Muscle of leg (tissue), 11 donors: ENCODE data around the gene BMPR2. TPM values are rescaled to one million over a fixed set of nuclear protein-coding genes. Genes with fewer than 3 reads are reported as not detected.
"Not testable (repeated sequence)": the region's sequence is repeated elsewhere in the genome, so short reads cannot be mapped to it uniquely, and the experiment has no call there.

Experiments
- DNase-seq: peaks from one replicate; pipeline ENCODE4 v3.0.0; 2013
- H3K27ac ChIP-seq: one replicate; pipeline ENCODE4 v1.5.1; 2013; ENCODE audit warnings: mild to moderate bottlenecking, low read length, control low read depth
- H3K27me3 ChIP-seq: one replicate; pipeline ENCODE4 v1.6.1; 2013; ENCODE audit warnings: low read length; ENCODE audit not compliant: control insufficient read depth, insufficient read depth
- H3K36me3 ChIP-seq: one replicate; pipeline ENCODE4 v1.6.1; 2013; ENCODE audit warnings: low read length; ENCODE audit not compliant: control insufficient read depth, insufficient read depth
- H3K4me1 ChIP-seq: one replicate; pipeline ENCODE4 v1.6.1; 2013; ENCODE audit warnings: low read length; ENCODE audit not compliant: control insufficient read depth, insufficient read depth
- H3K4me3 ChIP-seq: one replicate; pipeline ENCODE4 v1.5.1; 2013; ENCODE audit warnings: low read length, control low read depth
- H3K9me3 ChIP-seq: replicated peaks from 2 replicates; pipeline ENCODE4 v1.6.1; 2013; ENCODE audit warnings: low read depth, low read length; ENCODE audit not compliant: control insufficient read depth
- WGBS: methylation state at CpG from one replicate; pipeline ENCODE4 v1.1.5; 2013; ENCODE audit warnings: missing lambda C conversion rate; ENCODE audit not compliant: insufficient coverage; 5-methylcytosine and 5-hydroxymethylcytosine counted together
- polyA plus RNA-seq, 8 donors: library from polyadenylated mRNA; unstranded; fragments of 120-200 nt; gene quantifications; one replicate each; pipeline versions ENCODE4 v1.2.1 to v1.2.3, GENCODE V29; 2013; ENCODE audit warnings: inconsistent platforms in 1 of 8, low replicate concordance in 1 of 8; ENCODE audit not compliant: insufficient read length in 8 of 8, insufficient read depth in 1 of 8
- total RNA-seq: library from RNA; stranded (reverse); fragments of 120-200 nt; gene quantifications from one replicate; pipeline ENCODE4 v1.2.4, GENCODE V29; 2013

The BMPR2 gene
- total and polyA plus RNA-seq, 9 donors, result 18.9 to 48.6 (median 34.3) TPM

DNA sequence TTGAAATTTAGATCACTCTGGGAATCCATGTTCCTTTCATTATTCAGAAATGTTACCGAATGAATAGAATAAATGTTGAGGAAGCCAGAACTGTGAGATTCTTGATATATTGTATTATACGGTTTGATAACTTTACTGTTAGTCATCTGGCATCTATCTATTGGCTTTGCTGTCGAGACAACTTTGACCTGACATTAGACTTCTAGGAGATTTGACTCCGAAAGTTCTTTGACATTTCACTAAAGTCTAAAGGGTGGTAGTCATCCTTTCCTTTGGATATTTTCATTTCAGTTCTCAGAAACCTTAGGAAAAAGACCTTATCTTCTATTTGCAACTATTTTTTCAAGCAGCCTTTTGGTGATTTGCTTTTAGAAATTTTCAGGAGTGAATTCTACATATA is 1.9 kb downstream of the BMPR2 start:
- Histone ChIP-seq H3K4me1 (peaks cover 17% of the 10 kb centered on the region), H3K36me3 (no peaks in the 10 kb centered on the region), H3K4me3 (peak overlapping the region; percentile 99), H3K27me3 (no peaks in the 10 kb centered on the region), H3K27ac (peak overlapping the region; percentile 99), H3K9me3 (no peaks in the 10 kb centered on the region)
- peak; percentile 24 for DNase-seq
- no CpG with 5 or more reads among the region's 4 CpGs for WGBS

DNA sequence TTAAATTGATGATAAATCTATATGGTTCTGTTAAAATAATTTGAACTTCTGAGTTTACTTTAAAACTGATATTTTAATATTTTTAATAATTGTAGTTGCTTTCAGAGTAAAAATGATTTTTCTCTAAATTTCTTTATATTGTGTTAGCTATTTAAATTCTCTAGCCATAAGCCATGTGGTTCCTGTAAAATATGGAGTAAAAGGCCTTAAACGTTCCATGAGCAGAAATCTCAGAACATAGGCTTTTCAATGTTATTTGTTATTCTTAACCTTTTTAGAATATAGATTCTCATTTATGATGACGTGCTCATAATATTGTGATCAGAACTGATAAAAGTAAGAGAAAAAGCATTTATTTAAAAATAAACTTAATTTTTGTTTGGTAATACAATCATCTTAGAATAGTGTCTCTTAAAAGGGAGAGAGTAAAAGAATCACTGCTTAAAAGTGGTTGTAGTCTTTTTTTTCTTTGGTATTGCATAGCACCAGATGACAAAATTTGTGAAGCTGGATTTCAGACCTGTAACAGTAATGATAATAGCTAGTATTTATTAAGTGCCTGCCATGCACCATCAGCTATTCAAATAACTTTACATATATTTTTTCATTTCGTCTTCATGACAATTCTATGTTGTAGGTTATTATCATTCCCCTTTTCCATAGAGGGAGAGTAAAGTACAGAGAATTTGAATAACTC is 2.7 kb downstream of the BMPR2 start:
- WGBS, result no CpG with 5 or more reads among the region's 3 CpGs
- H3K4me3 ChIP-seq, result peak overlapping the region; percentile 99
- peaks cover 17% of the 10 kb centered on the region for H3K4me1 ChIP-seq
- H3K9me3 ChIP-seq, result no peaks in the 10 kb centered on the region
- H3K36me3 ChIP-seq, result no peaks in the 10 kb centered on the region
- H3K27me3 ChIP-seq, result no peaks in the 10 kb centered on the region
- peak; percentile 29 for DNase-seq
- H3K27ac ChIP-seq, result peak overlapping the region; percentile 99

DNA sequence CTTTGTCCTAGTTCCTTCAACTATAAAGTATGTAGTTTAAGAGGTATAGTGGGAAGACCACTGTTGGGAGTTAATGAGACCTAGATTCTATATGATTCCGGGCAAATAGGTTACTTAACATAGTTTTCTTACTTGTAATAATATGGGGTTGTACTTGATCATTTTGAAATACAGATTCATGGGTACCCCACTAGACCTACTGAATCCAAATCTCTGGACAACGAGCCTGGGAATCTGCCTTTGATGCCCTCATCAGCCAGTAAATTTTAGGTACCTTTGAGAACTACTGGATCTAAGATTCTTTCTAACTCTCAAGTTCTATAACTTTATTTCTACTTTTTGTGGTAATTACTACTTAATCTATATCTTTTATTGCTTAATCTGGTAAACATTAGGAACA is 6.6 kb downstream of the BMPR2 start:
- peaks cover 11% of the 10 kb centered on the region for H3K4me1 ChIP-seq
- H3K9me3 ChIP-seq, result no peaks in the 10 kb centered on the region
- no peaks in the 10 kb centered on the region for H3K36me3 ChIP-seq
- WGBS, result no CpG with 5 or more reads among the region's 2 CpGs
- H3K4me3 ChIP-seq, result no peak overlapping the region
- no peaks in the 10 kb centered on the region for H3K27me3 ChIP-seq
- no peak for DNase-seq
- H3K27ac ChIP-seq, result no peak overlapping the region

DNA sequence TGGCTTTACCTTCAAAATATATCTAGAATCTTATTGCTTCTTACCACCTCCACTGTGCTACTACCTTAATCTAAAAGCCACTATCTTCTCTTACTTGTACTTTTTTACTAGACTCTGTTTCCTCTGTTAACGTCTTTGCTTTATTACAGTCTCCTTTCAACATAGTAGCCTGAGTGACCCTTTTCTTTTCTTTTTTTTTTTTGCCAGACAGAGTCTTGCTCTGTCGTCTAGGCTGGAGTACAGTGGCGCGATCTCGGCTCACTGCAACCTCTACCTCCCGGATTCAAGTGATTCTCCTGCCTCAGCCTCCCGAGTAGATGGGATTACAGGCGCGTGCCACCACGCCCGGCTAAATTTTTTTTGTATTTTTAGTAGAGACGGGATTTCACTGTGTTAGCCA is 10.4 kb downstream of the BMPR2 start:
- 86% methylated on average over 9 of the region's 12 CpGs for WGBS
- not testable (repeated sequence) for H3K27ac ChIP-seq, H3K4me3 ChIP-seq, H3K27me3 ChIP-seq, H3K4me1 ChIP-seq, H3K9me3 ChIP-seq, H3K36me3 ChIP-seq, DNase-seq

DNA sequence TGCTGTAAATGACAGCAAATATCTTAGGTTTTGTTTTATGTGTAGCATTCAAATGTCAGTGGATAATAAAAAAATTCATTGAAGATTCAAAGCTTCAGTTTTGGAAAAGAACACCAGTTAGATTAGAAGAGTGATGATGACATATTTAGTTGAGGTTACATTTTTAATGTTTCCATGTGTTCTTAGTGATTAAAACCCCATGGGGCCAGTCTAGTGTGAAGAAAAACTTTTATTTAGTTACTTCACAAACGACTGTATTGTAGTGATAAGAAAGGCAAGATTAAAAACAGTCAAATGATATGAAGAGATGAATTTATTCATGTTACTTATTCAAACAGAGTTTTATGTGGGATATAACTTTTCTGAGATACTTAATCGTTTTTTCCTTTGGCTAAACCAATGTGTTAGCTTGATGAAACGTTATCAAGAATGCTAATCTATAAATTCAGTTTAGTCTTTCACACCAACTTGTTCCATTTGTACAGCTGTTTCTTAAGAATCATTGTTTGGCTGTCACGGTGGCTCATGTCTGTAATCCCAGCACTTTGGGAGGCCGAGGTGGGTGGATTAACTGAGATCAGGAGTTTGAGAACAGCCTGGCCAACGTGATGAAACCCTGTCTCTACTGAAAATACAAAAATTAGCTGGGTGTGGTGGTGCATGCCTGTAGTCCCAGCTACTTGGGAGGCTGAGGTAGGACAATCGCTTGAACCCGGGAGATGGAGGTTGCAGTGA is 11.6 kb downstream of the BMPR2 start:
- no peak for DNase-seq
- no peaks in the 10 kb centered on the region for H3K9me3 ChIP-seq
- H3K4me3 ChIP-seq, result no peak overlapping the region
- H3K4me1 ChIP-seq, result no peaks in the 10 kb centered on the region
- no peaks in the 10 kb centered on the region for H3K36me3 ChIP-seq
- H3K27ac ChIP-seq, result no peak overlapping the region
- H3K27me3 ChIP-seq, result no peaks in the 10 kb centered on the region
- WGBS, result 71% methylated on average over 3 of the region's 8 CpGs

DNA sequence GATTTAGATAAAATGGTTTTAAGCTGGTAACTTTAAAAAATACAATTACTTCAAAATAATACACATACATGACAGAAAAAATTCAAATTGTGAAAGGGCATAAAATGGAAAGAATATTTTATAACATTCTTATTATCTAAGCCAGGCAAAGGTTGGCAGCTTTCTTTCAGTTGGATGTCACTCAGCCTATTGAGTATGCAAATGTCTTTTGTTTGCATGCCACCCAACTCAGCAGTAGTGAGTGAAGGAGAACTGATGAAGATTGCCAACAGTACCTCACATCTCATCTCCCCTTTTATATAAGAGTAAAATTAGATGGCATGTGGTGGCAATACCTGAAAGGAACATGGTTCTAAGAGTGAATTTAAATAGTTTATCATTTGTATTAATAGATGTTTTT is 24.8 kb downstream of the BMPR2 start:
- no peaks in the 10 kb centered on the region for H3K4me1 ChIP-seq
- no peak overlapping the region for H3K4me3 ChIP-seq
- no peak for DNase-seq
- H3K27ac ChIP-seq, result no peak overlapping the region
- H3K9me3 ChIP-seq, result no peaks in the 10 kb centered on the region
- H3K36me3 ChIP-seq, result no peaks in the 10 kb centered on the region
- H3K27me3 ChIP-seq, result no peaks in the 10 kb centered on the region

DNA sequence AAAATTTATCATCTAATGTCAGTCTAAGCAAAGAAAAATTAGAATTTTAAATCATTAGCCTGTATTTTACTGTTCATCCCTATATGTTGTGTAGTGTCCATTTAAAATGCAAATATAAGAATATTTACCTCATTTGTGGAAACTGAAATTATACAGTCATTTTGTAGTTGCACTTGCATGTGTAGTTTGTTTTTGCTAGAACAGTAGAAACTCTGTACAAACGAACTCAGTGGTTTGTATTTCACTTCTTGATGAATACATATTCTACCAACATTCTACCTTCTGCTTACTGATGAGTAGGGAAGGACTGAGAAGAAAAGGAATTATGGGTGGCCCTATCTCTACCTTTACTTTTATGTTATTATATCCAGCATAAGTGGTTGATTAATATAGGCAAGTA is 29.7 kb downstream of the BMPR2 start:
- Histone ChIP-seq H3K9me3 (no peaks in the 10 kb centered on the region), H3K4me3 (no peak overlapping the region), H3K27me3 (no peaks in the 10 kb centered on the region), H3K27ac (no peak overlapping the region), H3K4me1 (no peaks in the 10 kb centered on the region), H3K36me3 (no peaks in the 10 kb centered on the region)
- DNase-seq, result no peak
- WGBS, result no CpG with 5 or more reads among the region's 1 CpG

DNA sequence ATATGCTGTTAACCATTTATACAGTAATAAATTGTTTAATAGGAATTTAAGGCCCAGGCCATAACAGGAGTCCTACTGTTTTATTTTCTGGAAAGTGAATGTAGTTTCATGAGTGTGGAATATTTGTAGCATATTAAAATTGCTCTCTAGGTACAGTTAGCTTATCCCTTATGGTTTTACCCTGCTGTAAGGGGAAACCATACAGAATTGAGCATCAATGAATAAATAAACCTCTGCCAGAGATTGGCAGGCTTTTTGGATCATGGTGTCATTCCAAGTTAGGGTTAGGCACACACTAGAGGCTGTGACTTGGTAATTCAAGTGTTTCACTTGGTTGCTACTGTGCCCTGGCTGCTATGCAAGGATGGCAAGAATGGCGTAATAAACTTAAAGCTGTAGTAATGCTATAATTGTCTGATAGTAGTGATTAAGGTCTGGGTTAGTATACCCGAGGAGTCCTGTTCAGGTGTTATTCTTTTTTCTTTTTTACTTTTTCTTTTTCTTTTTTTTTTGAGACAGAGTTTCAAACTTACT is 30.4 kb downstream of the BMPR2 start:
- Histone ChIP-seq H3K27me3 (no peaks in the 10 kb centered on the region), H3K27ac (no peak overlapping the region), H3K36me3 (no peaks in the 10 kb centered on the region), H3K4me3 (no peak overlapping the region), H3K9me3 (no peaks in the 10 kb centered on the region), H3K4me1 (no peaks in the 10 kb centered on the region)
- DNase-seq, result no peak
- WGBS, result no CpG with 5 or more reads among the region's 2 CpGs

DNA sequence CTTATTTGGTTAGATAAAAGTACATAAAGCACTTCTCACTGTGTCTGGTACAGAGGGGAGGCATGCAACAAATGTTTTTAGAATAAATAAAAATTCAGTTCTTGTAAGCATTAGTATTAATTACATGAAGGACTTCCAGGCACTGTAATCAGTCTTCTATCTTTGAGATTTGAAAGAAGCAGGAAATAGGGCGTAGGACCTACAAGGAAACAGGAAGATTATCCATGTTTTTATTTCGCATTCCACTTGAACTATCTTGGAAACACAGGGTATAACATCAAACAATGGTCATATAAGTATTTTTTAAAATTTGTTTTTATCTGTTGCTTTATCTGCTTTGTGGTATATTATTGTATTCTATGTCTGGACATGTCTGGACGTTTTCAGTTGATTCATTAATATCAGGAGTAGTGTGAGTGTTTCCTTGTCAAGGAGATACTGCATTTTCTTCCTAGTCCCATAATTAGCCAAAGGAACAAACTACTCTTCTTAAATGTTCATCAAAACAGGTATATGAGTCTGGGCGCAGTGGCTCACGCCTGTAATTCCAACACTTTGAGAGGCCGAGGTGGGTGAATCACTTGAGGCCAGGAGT is 32.5 kb downstream of the BMPR2 start:
- no peak for DNase-seq
- Histone ChIP-seq H3K4me3 (no peak overlapping the region), H3K9me3 (no peaks in the 10 kb centered on the region), H3K27ac (no peak overlapping the region), H3K36me3 (no peaks in the 10 kb centered on the region), H3K4me1 (no peaks in the 10 kb centered on the region), H3K27me3 (no peaks in the 10 kb centered on the region)
- no CpG with 5 or more reads among the region's 6 CpGs for WGBS

DNA sequence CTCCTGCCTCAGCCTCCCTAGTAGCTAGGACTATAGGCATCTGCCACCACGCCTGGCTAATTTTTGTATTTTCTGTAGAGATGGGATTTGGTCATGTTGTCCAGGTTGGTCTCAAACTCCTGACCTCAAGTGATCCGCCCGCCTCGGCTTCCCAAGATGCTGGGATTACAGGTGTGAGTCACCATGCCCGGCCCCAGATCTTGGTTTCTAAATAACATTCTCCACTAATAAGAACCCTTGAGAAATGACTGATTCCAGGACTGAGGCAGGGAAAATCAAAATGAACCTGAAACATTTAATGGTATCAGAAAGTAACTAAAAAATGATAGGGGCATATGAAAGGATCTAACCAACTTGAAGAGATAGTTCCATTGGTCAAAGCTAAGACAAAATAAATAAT is 34.0 kb downstream of the BMPR2 start:
- Histone ChIP-seq H3K9me3 (peaks cover 1% of the 10 kb centered on the region), H3K4me3 (no peak overlapping the region), H3K36me3 (no peaks in the 10 kb centered on the region), H3K4me1 (no peaks in the 10 kb centered on the region), H3K27ac (no peak overlapping the region), H3K27me3 (no peaks in the 10 kb centered on the region)
- DNase-seq, result no peak
- no CpG with 5 or more reads among the region's 5 CpGs for WGBS
